Caco-2 (cell line): Measurements from ENCODE around the gene ENC1. TPM values are rescaled to one million over a fixed set of nuclear protein-coding genes. Genes with fewer than 3 reads are reported as not detected.

Source experiments
- BruUV-seq: library from RNA; stranded (reverse); fragments of 400-500 nt; replicated peaks from 2 replicates; lab custom pipeline; 2021; lab: Mats Ljungman, UMichigan
- CTCF ChIA-PET: fragments of 300-600 bp; sonication (Branson Sonifier 250); formaldehyde crosslinking; loops from one replicate; lab custom pipeline; 2022; ENCODE audit warnings: antibody characterized with exemption; lab: Charles Lee
- POLR2A ChIA-PET: fragments of 300-600 bp; sonication (Branson Sonifier 250); formaldehyde crosslinking; loops from one replicate; lab custom pipeline; 2022; ENCODE audit warnings: antibody characterized with exemption; lab: Charles Lee
- DNase-seq, 2 experiments: peaks; one replicate each; pipeline versions ENCODE4 v3.0.0 to v3.0.0-alpha.2; 2020 to 2022
- H3K27me3 ChIP-seq: replicated peaks from 2 replicates; pipeline ENCODE4 v1.6.0; 2011; ENCODE audit warnings: low read length; ENCODE audit not compliant: control insufficient read depth, insufficient read depth
- H3K36me3 ChIP-seq: 2 replicates; pipeline ENCODE4 v1.5.1; 2011; ENCODE audit warnings: low read length; ENCODE audit not compliant: control insufficient read depth, insufficient read depth
- H3K4me1 ChIP-seq: fragments of 250-450 bp; sonication (Bioruptor Pico); 2 replicates; pipeline ENCODE4 v1.5.1; 2020; ENCODE audit warnings: mild to moderate bottlenecking
- H3K4me3 ChIP-seq: 2 replicates; pipeline ENCODE4 v1.5.1; 2011; ENCODE audit warnings: low read depth, mild to moderate bottlenecking, control low read depth, low read length
- H3K9me3 ChIP-seq: fragments of 250-450 bp; sonication (Bioruptor Pico); 2 replicates; pipeline ENCODE4 v1.5.1; 2020; ENCODE audit warnings: mild to moderate bottlenecking, moderate library complexity
- H3K27ac Mint-ChIP-seq: one replicate; pipeline ENCODE4 v1.8.0; 2022; ENCODE audit warnings: mixed read lengths; ENCODE audit not compliant: unreplicated experiment
- H3K27me3 Mint-ChIP-seq: one replicate; pipeline ENCODE4 v1.8.0; 2022; ENCODE audit warnings: mixed read lengths; ENCODE audit not compliant: insufficient read depth, unreplicated experiment
- H3K36me3 Mint-ChIP-seq: one replicate; pipeline ENCODE4 v1.8.0; 2022; ENCODE audit warnings: mild to moderate bottlenecking, mixed read lengths; ENCODE audit not compliant: insufficient read depth, unreplicated experiment
- H3K4me1 Mint-ChIP-seq: one replicate; pipeline ENCODE4 v1.8.0; 2022; ENCODE audit warnings: low read depth, mixed read lengths; ENCODE audit not compliant: unreplicated experiment
- H3K4me3 Mint-ChIP-seq: one replicate; pipeline ENCODE4 v1.8.0; 2022; ENCODE audit warnings: mild to moderate bottlenecking, moderate library complexity, mixed read lengths; ENCODE audit not compliant: unreplicated experiment
- H3K9me3 Mint-ChIP-seq: one replicate; pipeline ENCODE4 v1.8.0; 2022; ENCODE audit warnings: mixed read lengths; ENCODE audit not compliant: unreplicated experiment
- CTCF ChIP-seq, 2 experiments: fragments of 200-600 bp in 1 of 2; IDR thresholded peaks; 1 replicate in 1 of 2; 2 replicates in 1 of 2; pipeline versions ENCODE4 v1.5.1 to v1.8.0; 2011 to 2022; ENCODE audit warnings: antibody characterized with exemption in 1 of 2, control low read depth in 1 of 2, inconsistent platforms in 1 of 2, low read depth in 1 of 2, low read length in 1 of 2, mild to moderate bottlenecking in 1 of 2, moderate library complexity in 1 of 2; ENCODE audit not compliant: insufficient read depth in 1 of 2, severe bottlenecking in 1 of 2, unreplicated experiment in 1 of 2
- intact Hi-C: fragments of 100-400 bp; cut with micrococcal nuclease; formaldehyde crosslinking; loops from one replicate; pipeline ENCODE4 v1.10.0; 2022; ENCODE audit not compliant: unreplicated experiment
- total RNA-seq: library from RNA; stranded (reverse); gene quantifications from 2 replicates; pipeline ENCODE4 v1.2.3, GENCODE V29; 2022

ENC1 gene
- total RNA-seq, 1 experiment from 2014 or later, result 92.7 TPM

- Histone ChIP-seq H3K9me3 (no peaks in the 10 kb centered on the region), H3K4me1 (peaks cover 6% of the 10 kb centered on the region; the same call in 1 of the 2 replicates), H3K4me3 (no peak overlapping the region), H3K36me3 (no peaks in the 10 kb centered on the region), H3K27me3 (no peaks in the 10 kb centered on the region; the same call in 1 of the 2 replicates)
- ChIA-PET CTCF (no interaction called here), POLR2A (no interaction called here)
- no peaks in the 10 kb centered on the region for H3K36me3 Mint-ChIP-seq
- peaks cover 6% of the 10 kb centered on the region for H3K4me1 Mint-ChIP-seq
- BruUV-seq, result no TSS peak
- H3K27ac Mint-ChIP-seq, result no peak overlapping the region
- H3K27me3 Mint-ChIP-seq, result no peaks in the 10 kb centered on the region
- no peak overlapping the region for H3K4me3 Mint-ChIP-seq
- peaks cover 9% of the 10 kb centered on the region for H3K9me3 Mint-ChIP-seq
- TF ChIP-seq CTCF (IDR thresholded peaks at IDR 0.05; ENCODE audit: insufficient read depth in 1 of 2, low read depth in 1 of 2, low read length in 1 of 2, severe bottlenecking in 1 of 2, unreplicated experiment in 1 of 2), result no peak
- DNase-seq, result no peak
- intact Hi-C loops, result no loop called here
Observed at GRCh38 chr5:74657165-74657564, 16.6 kb upstream of the ENC1 start.

- TF ChIP-seq CTCF (IDR thresholded peaks at IDR 0.05; ENCODE audit: insufficient read depth in 1 of 2, low read depth in 1 of 2, low read length in 1 of 2, severe bottlenecking in 1 of 2, unreplicated experiment in 1 of 2), result no peak
- Mint-ChIP-seq H3K27me3 (no peaks in the 10 kb centered on the region), H3K4me1 (peaks cover 6% of the 10 kb centered on the region), H3K36me3 (no peaks in the 10 kb centered on the region), H3K27ac (no peak overlapping the region), H3K9me3 (peaks cover 9% of the 10 kb centered on the region), H3K4me3 (no peak overlapping the region)
- Histone ChIP-seq H3K4me1 (peaks cover 6% of the 10 kb centered on the region; the same call in 1 of the 2 replicates), H3K27me3 (no peaks in the 10 kb centered on the region; the same call in 1 of the 2 replicates), H3K36me3 (no peaks in the 10 kb centered on the region), H3K9me3 (no peaks in the 10 kb centered on the region), H3K4me3 (no peak overlapping the region)
- POLR2A ChIA-PET, result no interaction called here
- no TSS peak for BruUV-seq
- intact Hi-C loops, result no loop called here
- CTCF ChIA-PET, result no interaction called here
- no peak for DNase-seq
Observed at GRCh38 chr5:74655716-74656115, 15.2 kb upstream of the ENC1 start.

GRCh38 chr5:74655206-74655605 is 14.7 kb upstream of the ENC1 start:
- BruUV-seq, result no TSS peak
- H3K4me1 ChIP-seq, result peaks cover 6% of the 10 kb centered on the region; the same call in 1 of the 2 replicates
- no peaks in the 10 kb centered on the region for H3K27me3 ChIP-seq
- no peak overlapping the region for H3K4me3 ChIP-seq
- no peak for TF ChIP-seq CTCF (IDR thresholded peaks at IDR 0.05; ENCODE audit: insufficient read depth in 1 of 2, low read depth in 1 of 2, low read length in 1 of 2, severe bottlenecking in 1 of 2, unreplicated experiment in 1 of 2)
- Mint-ChIP-seq H3K36me3 (no peaks in the 10 kb centered on the region), H3K4me3 (no peak overlapping the region), H3K27me3 (no peaks in the 10 kb centered on the region), H3K27ac (no peak overlapping the region), H3K4me1 (peaks cover 6% of the 10 kb centered on the region), H3K9me3 (peaks cover 9% of the 10 kb centered on the region)
- ChIA-PET POLR2A (no interaction called here), CTCF (no interaction called here)
- DNase-seq, result no peak
- intact Hi-C loops, result no loop called here
- H3K9me3 ChIP-seq, result no peaks in the 10 kb centered on the region
- no peaks in the 10 kb centered on the region for H3K36me3 ChIP-seq
